Measurements from ENCODE around the gene NPFFR1. TPM values are rescaled to one million over a fixed set of nuclear protein-coding genes. Genes with fewer than 3 reads are reported as not detected.

NPFFR1 gene
- total RNA-seq, 1 donor, result not detected

DNA sequence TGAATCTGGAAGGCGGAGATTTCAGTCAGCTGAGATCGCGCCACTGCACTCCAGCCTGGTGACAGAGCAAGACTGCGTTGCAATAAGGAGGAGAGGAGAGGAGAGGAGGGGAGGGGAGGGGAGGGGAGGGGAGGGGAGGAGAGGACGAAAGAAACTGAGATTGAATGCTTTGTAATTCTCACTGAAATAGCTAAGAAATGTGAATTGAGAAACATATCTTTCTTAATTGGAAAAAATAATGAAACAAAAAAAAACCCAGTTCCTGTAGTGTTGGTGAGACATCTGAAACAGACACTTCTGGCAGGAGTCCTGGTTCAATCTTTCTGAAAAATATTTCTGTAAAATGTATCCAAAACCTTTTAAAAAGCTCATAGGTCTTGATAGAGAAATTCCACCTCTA lies 77.0 kb downstream of the NPFFR1 start:
- DNase-seq (ENCODE audit: low read depth), result no peak
- TF ChIP-seq, protein P1, sequence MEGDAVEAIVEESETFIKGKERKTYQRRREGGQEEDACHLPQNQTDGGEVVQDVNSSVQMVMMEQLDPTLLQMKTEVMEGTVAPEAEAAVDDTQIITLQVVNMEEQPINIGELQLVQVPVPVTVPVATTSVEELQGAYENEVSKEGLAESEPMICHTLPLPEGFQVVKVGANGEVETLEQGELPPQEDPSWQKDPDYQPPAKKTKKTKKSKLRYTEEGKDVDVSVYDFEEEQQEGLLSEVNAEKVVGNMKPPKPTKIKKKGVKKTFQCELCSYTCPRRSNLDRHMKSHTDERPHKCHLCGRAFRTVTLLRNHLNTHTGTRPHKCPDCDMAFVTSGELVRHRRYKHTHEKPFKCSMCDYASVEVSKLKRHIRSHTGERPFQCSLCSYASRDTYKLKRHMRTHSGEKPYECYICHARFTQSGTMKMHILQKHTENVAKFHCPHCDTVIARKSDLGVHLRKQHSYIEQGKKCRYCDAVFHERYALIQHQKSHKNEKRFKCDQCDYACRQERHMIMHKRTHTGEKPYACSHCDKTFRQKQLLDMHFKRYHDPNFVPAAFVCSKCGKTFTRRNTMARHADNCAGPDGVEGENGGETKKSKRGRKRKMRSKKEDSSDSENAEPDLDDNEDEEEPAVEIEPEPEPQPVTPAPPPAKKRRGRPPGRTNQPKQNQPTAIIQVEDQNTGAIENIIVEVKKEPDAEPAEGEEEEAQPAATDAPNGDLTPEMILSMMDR (IDR thresholded peaks at IDR 0.05; ENCODE audit: insufficient read depth, low read length), result no peak
- no peak overlapping the region for H3K4me3 ChIP-seq (ENCODE audit: low read depth, low read length)

DNA sequence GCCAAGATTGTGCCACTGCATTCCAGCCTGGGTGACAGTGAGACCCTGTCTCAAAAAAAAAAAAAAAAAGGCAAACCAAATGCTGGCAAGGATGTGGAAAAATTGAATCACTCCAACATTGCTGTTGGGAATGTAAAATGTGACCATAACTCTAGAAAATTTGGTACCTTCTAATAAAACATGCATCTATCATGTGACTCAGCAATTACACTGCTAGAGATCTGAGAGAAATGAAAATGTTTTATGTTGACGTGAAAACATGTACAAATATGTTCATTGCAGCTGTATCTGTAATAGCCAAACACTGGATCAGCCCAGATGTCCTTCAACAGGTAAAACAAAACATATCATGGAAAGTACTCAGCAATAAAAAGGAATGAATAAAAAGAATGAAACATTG lies 82.7 kb downstream of the NPFFR1 start:
- TF ChIP-seq, protein P1 (IDR thresholded peaks at IDR 0.05; ENCODE audit: insufficient read depth, low read length), result no peak
- DNase-seq (ENCODE audit: low read depth), result no peak
- H3K4me3 ChIP-seq (ENCODE audit: low read depth, low read length), result no peak overlapping the region

DNA sequence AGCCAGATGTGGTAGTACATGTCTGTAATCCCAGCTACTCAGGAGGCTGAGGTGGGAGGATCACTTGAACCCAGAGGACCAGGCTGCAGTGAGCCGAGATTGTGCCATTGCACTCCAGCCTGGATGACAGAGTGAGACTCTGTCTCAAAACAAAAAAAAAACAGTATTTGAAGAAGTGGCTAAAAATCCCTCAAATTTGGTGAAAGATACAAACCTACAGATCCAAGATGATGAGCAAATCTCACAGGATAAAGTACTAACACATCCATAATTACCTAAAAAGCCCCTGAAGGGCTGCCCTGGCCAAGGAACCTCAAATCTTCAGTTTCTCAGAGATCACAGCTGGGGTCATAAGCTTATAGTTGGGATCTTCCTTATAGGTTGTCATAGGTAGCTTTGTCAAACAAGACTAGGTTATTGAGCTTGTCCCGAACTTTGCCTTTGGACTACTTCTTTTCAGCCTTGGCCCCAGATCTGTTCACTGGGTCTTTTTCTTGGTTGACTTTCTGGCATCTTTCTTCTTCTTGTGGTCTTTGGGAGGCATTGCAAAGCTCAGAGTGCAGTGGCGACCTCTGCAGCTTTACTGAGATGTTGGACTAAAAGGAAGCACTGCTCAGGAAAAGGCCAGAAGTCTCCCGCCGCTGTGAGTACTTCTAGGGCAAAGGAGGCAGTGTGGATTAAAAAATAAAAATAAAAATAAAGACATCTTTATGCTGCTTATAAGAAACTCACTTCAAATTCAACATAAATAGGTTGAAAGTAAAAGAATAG lies 84.9 kb downstream of the NPFFR1 start:
- no peak overlapping the region for H3K4me3 ChIP-seq (ENCODE audit: low read depth, low read length)
- TF ChIP-seq, protein P1 (IDR thresholded peaks at IDR 0.05; ENCODE audit: insufficient read depth, low read length), result peak; percentile 20
- DNase-seq (ENCODE audit: low read depth), result peak; percentile 32

Small RNAs within 50 kb of the gene (small RNA-seq; reads per million reads assigned to genes)
- not detected for gene RPS25P9

Other genes starting within 250 kb of the NPFFR1 start
- 10.0 and 12.2 TPM in 2 replicates for gene MACROH2A2, start 231.2 kb downstream of the NPFFR1 start, total RNA-seq (ENCODE audit: low replicate concordance)
- 2.5 and 7.3 TPM in 2 replicates for gene AIFM2, start 151.2 kb downstream of the NPFFR1 start, total RNA-seq (ENCODE audit: low replicate concordance)
- 9.7 and 20.0 TPM in 2 replicates for gene TYSND1, start 137.3 kb downstream of the NPFFR1 start, total RNA-seq (ENCODE audit: low replicate concordance)
- 145 and 209 TPM in 2 replicates for gene SAR1A, start 113.5 kb downstream of the NPFFR1 start, total RNA-seq (ENCODE audit: low replicate concordance)
- gene PPA1, start 50.6 kb downstream of the NPFFR1 start, total RNA-seq (ENCODE audit: low replicate concordance), result 197 and 394 TPM in 2 replicates
- gene LRRC20, start 98.6 kb upstream of the NPFFR1 start, total RNA-seq (ENCODE audit: low replicate concordance), result 3.7 and 8.6 TPM in 2 replicates
- 54.2 and 60.2 TPM in 2 replicates for gene EIF4EBP2, start 120.1 kb upstream of the NPFFR1 start, total RNA-seq (ENCODE audit: low replicate concordance)
- not detected in 2 replicates for gene NODAL, start 157.7 kb upstream of the NPFFR1 start, total RNA-seq (ENCODE audit: low replicate concordance)
- gene PALD1, start 194.8 kb upstream of the NPFFR1 start, total RNA-seq (ENCODE audit: low replicate concordance), result 0.16 and 0.18 TPM in 2 replicates